ENCODE data around the gene USP31.

USP31 gene

GRCh38 chr16:23071196-23072083 lies 77.8 kb downstream of the USP31 start:
- peak; percentile 64 for ATAC-seq
- TF ChIP-seq PATZ1 (CRISPR knock-in tag; IDR thresholded peaks at IDR 0.05; ENCODE audit: borderline replicate concordance), result no peak
- no peak for TF ChIP-seq RARB (CRISPR knock-in tag; IDR thresholded peaks at IDR 0.05)
- no peak for TF ChIP-seq ZNF565 (CRISPR knock-in tag; conservative IDR thresholded peaks at IDR 0.05; ENCODE audit: low read depth)
- TF ChIP-seq SNAI2 (CRISPR knock-in tag; IDR thresholded peaks at IDR 0.05), result no peak
- no peak for TF ChIP-seq PPARA (CRISPR knock-in tag; IDR thresholded peaks at IDR 0.05; ENCODE audit: borderline replicate concordance)
- no peak for TF ChIP-seq ZNF70 (CRISPR knock-in tag; IDR thresholded peaks at IDR 0.05)
- no peak for TF ChIP-seq CREB5 (CRISPR knock-in tag; IDR thresholded peaks at IDR 0.05; ENCODE audit: low read depth)
- no peak for TF ChIP-seq GLIS3 (CRISPR knock-in tag; IDR thresholded peaks at IDR 0.05)
- no peak for TF ChIP-seq OSR1 (CRISPR knock-in tag; IDR thresholded peaks at IDR 0.05)
- no peak for TF ChIP-seq CSDC2 (CRISPR knock-in tag; IDR thresholded peaks at IDR 0.05)

- no peak for ATAC-seq
- TF ChIP-seq ZFP3 (CRISPR knock-in tag; IDR thresholded peaks at IDR 0.05) (no peak), GLIS3 (CRISPR knock-in tag; IDR thresholded peaks at IDR 0.05) (no peak), CREB5 (CRISPR knock-in tag; IDR thresholded peaks at IDR 0.05; ENCODE audit: low read depth) (no peak)
These were observed 79.4 kb downstream of the USP31 start for GRCh38 chr16:23069844-23070243.

- TF ChIP-seq ZFP3 (CRISPR knock-in tag; IDR thresholded peaks at IDR 0.05) (no peak), TCF4 (CRISPR knock-in tag; IDR thresholded peaks at IDR 0.05; ENCODE audit: borderline replicate concordance) (no peak), TOX (CRISPR knock-in tag; IDR thresholded peaks at IDR 0.05; ENCODE audit: borderline replicate concordance) (no peak), SNAI2 (CRISPR knock-in tag; IDR thresholded peaks at IDR 0.05) (no peak), PATZ1 (CRISPR knock-in tag; IDR thresholded peaks at IDR 0.05; ENCODE audit: borderline replicate concordance) (no peak), BACH2 (CRISPR knock-in tag; IDR thresholded peaks at IDR 0.05; ENCODE audit: borderline replicate concordance) (no peak), ZNF70 (CRISPR knock-in tag; IDR thresholded peaks at IDR 0.05) (no peak), PPARA (CRISPR knock-in tag; IDR thresholded peaks at IDR 0.05; ENCODE audit: borderline replicate concordance) (no peak), ESRRG (CRISPR knock-in tag; IDR thresholded peaks at IDR 0.05) (no peak), OSR1 (CRISPR knock-in tag; IDR thresholded peaks at IDR 0.05) (no peak), GLIS3 (CRISPR knock-in tag; IDR thresholded peaks at IDR 0.05) (no peak), CSRNP3 (CRISPR knock-in tag; IDR thresholded peaks at IDR 0.05) (no peak)
- no peak for ATAC-seq
These were observed 81.0 kb downstream of the USP31 start for GRCh38 chr16:23068079-23068736.

- TF ChIP-seq ESRRG (CRISPR knock-in tag; IDR thresholded peaks at IDR 0.05), result no peak
- TF ChIP-seq BACH2 (CRISPR knock-in tag; IDR thresholded peaks at IDR 0.05; ENCODE audit: borderline replicate concordance), result no peak
- TF ChIP-seq ZNF8 (CRISPR knock-in tag; IDR thresholded peaks at IDR 0.05), result no peak
- TF ChIP-seq CSRNP3 (CRISPR knock-in tag; IDR thresholded peaks at IDR 0.05), result no peak
- no peak for TF ChIP-seq GLIS3 (CRISPR knock-in tag; IDR thresholded peaks at IDR 0.05)
- no peak for TF ChIP-seq POU6F1 (CRISPR knock-in tag; IDR thresholded peaks at IDR 0.05; ENCODE audit: borderline replicate concordance, low read depth)
- no peak for TF ChIP-seq CSDC2 (CRISPR knock-in tag; IDR thresholded peaks at IDR 0.05)
- no peak for TF ChIP-seq PPARA (CRISPR knock-in tag; IDR thresholded peaks at IDR 0.05; ENCODE audit: borderline replicate concordance)
- no peak for TF ChIP-seq TOX (CRISPR knock-in tag; IDR thresholded peaks at IDR 0.05; ENCODE audit: borderline replicate concordance)
- no peak for TF ChIP-seq ARNTL (CRISPR knock-in tag; IDR thresholded peaks at IDR 0.05; ENCODE audit: borderline replicate concordance, low read depth)
- no peak for TF ChIP-seq ZFP3 (CRISPR knock-in tag; IDR thresholded peaks at IDR 0.05)
- no peak for TF ChIP-seq RARB (CRISPR knock-in tag; IDR thresholded peaks at IDR 0.05)
- TF ChIP-seq ZFP30 (CRISPR knock-in tag; IDR thresholded peaks at IDR 0.05), result no peak
- ATAC-seq, result no peak
These were observed 82.6 kb downstream of the USP31 start for GRCh38 chr16:23066676-23067075.

All from SK-N-SH treated with all-trans-retinoic acid at 6 μM for 48 hours (cell line).